ENCODE measurements around the gene KIAA0586. TPM values are rescaled to one million over a fixed set of nuclear protein-coding genes. Genes with fewer than 3 reads are reported as not detected.

Gene KIAA0586
- total RNA-seq, 1 donor from 2014 or later = 18.3 TPM

GRCh38 chr14:58598028-58598803 is 170.7 kb downstream of the KIAA0586 start:
- H3K4me3 Mint-ChIP-seq (ENCODE audit: unreplicated experiment) = no peak overlapping the region
- H3K4me1 Mint-ChIP-seq (ENCODE audit: unreplicated experiment) = no peaks in the 10 kb centered on the region
- no peaks in the 10 kb centered on the region for H3K27me3 Mint-ChIP-seq (ENCODE audit: unreplicated experiment)
- H3K36me3 Mint-ChIP-seq (ENCODE audit: low read depth, unreplicated experiment) = no peaks in the 10 kb centered on the region
- H3K27ac Mint-ChIP-seq (ENCODE audit: unreplicated experiment) = no peak overlapping the region
- no peak for DNase-seq (ENCODE audit: low spot score)
- TF ChIP-seq CTCF (IDR thresholded peaks at IDR 0.05; ENCODE audit: unreplicated experiment) = no peak
- H3K9me3 Mint-ChIP-seq (ENCODE audit: unreplicated experiment) = no peaks in the 10 kb centered on the region

- no peaks in the 10 kb centered on the region for H3K27me3 Mint-ChIP-seq (ENCODE audit: unreplicated experiment)
- no peak overlapping the region for H3K27ac Mint-ChIP-seq (ENCODE audit: unreplicated experiment)
- no peaks in the 10 kb centered on the region for H3K4me1 Mint-ChIP-seq (ENCODE audit: unreplicated experiment)
- no peak for DNase-seq (ENCODE audit: low spot score)
- H3K4me3 Mint-ChIP-seq (ENCODE audit: unreplicated experiment) = no peak overlapping the region
- no peak for TF ChIP-seq CTCF (IDR thresholded peaks at IDR 0.05; ENCODE audit: unreplicated experiment)
- no peaks in the 10 kb centered on the region for H3K36me3 Mint-ChIP-seq (ENCODE audit: low read depth, unreplicated experiment)
- no peaks in the 10 kb centered on the region for H3K9me3 Mint-ChIP-seq (ENCODE audit: unreplicated experiment)
Observed at GRCh38 chr14:58598804-58599525, 171.4 kb downstream of the KIAA0586 start.

- Mint-ChIP-seq H3K27me3 (ENCODE audit: unreplicated experiment) (no peaks in the 10 kb centered on the region), H3K4me3 (ENCODE audit: unreplicated experiment) (no peak overlapping the region), H3K4me1 (ENCODE audit: unreplicated experiment) (no peaks in the 10 kb centered on the region), H3K9me3 (ENCODE audit: unreplicated experiment) (no peaks in the 10 kb centered on the region), H3K27ac (ENCODE audit: unreplicated experiment) (no peak overlapping the region), H3K36me3 (ENCODE audit: low read depth, unreplicated experiment) (no peaks in the 10 kb centered on the region)
- TF ChIP-seq CTCF (IDR thresholded peaks at IDR 0.05; ENCODE audit: unreplicated experiment) = no peak
- no peak for DNase-seq (ENCODE audit: low spot score)
Observed at GRCh38 chr14:58599707-58600106, 172.2 kb downstream of the KIAA0586 start.

Other genes with a start within 250 kb of the KIAA0586 start
- gene ACTR10, start 227.6 kb upstream of the KIAA0586 start, total RNA-seq (ENCODE audit: unreplicated experiment) = 50.2 TPM
- 180 TPM for gene PSMA3, start 182.9 kb upstream of the KIAA0586 start, total RNA-seq (ENCODE audit: unreplicated experiment)
- 45.4 TPM for gene ARID4A, start 129.2 kb upstream of the KIAA0586 start, total RNA-seq (ENCODE audit: unreplicated experiment)
- not detected for gene TOMM20L, start 31.8 kb upstream of the KIAA0586 start, total RNA-seq (ENCODE audit: unreplicated experiment)
- 42.1 TPM for gene TIMM9, start 188 bp upstream of the KIAA0586 start, total RNA-seq (ENCODE audit: unreplicated experiment)
- gene DACT1, start 210.2 kb downstream of the KIAA0586 start, total RNA-seq (ENCODE audit: unreplicated experiment) = 2.0 TPM